Brain microvascular endothelial cell (primary cell): ENCODE data around the gene LIN28A.

Experiments
- DNase-seq: peaks from one replicate; pipeline ENCODE4 v3.0.0-alpha.2; 2020
- H3K27ac ChIP-seq: fragments of 250-450 bp; sonication (Bioruptor Pico); 2 replicates; pipeline ENCODE4 v1.5.1; 2020; ENCODE audit warnings: mild to moderate bottlenecking, moderate library complexity
- H3K27me3 ChIP-seq: fragments of 250-450 bp; sonication (Bioruptor Pico); replicated peaks from 2 replicates; pipeline ENCODE4 v1.5.1; 2020; ENCODE audit warnings: mild to moderate bottlenecking
- H3K36me3 ChIP-seq: fragments of 250-450 bp; sonication (Bioruptor Pico); replicated peaks from 2 replicates; pipeline ENCODE4 v1.5.1; 2020; ENCODE audit warnings: mild to moderate bottlenecking
- H3K4me3 ChIP-seq: 2 replicates; pipeline ENCODE4 v1.5.1; 2011; ENCODE audit warnings: low read depth, mild to moderate bottlenecking, control low read depth, low read length, moderate library complexity
- in situ Hi-C: cut with HindIII; loops from 2 replicates; pipeline ENCODE4 v1.10.0; 2017; ENCODE audit warnings: low sequenced_read_pairs, low pct_ligation_motif_present
- TF ChIP-seq, protein P1 (sequence below): IDR thresholded peaks from 2 replicates; pipeline ENCODE4 v1.5.1; 2011; ENCODE audit warnings: low read depth, mild to moderate bottlenecking, moderate library complexity, low read length, control low read depth, inconsistent platforms; ENCODE audit errors: missing control alignments

Gene LIN28A

DNA sequence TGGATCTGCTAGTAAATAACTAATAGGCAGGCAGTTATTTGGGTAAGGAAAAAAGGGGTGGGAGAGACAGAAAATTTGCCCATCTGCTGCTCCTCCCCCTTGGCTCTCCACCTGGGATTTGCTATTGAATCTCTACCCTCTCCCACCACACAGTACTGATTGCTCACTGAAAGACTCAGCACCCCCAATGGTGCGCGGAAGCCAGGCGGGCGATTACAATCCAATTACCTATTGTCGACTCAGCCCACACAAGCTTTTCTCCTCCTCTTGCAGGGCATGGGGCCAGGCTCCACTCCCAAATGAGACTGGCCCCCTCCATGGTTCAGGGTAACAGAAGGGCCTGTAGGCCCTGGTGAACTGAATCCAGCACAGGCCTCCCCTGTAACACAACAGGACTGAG lies 58.9 kb downstream of the LIN28A start:
- Histone ChIP-seq H3K27ac (no peak overlapping the region), H3K4me3 (no peak overlapping the region), H3K27me3 (no peaks in the 10 kb centered on the region), H3K36me3 (peaks cover 52% of the 10 kb centered on the region)
- no peak for DNase-seq
- in situ Hi-C loops: no loop called here
- TF ChIP-seq, protein P1, sequence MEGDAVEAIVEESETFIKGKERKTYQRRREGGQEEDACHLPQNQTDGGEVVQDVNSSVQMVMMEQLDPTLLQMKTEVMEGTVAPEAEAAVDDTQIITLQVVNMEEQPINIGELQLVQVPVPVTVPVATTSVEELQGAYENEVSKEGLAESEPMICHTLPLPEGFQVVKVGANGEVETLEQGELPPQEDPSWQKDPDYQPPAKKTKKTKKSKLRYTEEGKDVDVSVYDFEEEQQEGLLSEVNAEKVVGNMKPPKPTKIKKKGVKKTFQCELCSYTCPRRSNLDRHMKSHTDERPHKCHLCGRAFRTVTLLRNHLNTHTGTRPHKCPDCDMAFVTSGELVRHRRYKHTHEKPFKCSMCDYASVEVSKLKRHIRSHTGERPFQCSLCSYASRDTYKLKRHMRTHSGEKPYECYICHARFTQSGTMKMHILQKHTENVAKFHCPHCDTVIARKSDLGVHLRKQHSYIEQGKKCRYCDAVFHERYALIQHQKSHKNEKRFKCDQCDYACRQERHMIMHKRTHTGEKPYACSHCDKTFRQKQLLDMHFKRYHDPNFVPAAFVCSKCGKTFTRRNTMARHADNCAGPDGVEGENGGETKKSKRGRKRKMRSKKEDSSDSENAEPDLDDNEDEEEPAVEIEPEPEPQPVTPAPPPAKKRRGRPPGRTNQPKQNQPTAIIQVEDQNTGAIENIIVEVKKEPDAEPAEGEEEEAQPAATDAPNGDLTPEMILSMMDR: no peak

- H3K27ac ChIP-seq: no peak overlapping the region
- DNase-seq: no peak
- H3K4me3 ChIP-seq: peak overlapping the region; percentile 74
- peaks cover 48% of the 10 kb centered on the region for H3K36me3 ChIP-seq
- TF ChIP-seq, protein P1: no peak
- in situ Hi-C loops: no loop called here
- H3K27me3 ChIP-seq: no peaks in the 10 kb centered on the region
Measured at GRCh38 chr1:26470878-26471497, 60.4 kb downstream of the LIN28A start.

GRCh38 chr1:26471498-26472319 lies 61.1 kb downstream of the LIN28A start:
- in situ Hi-C loops: no loop called here
- TF ChIP-seq, protein P1: no peak
- Histone ChIP-seq H3K4me3 (peak overlapping the region; percentile 74), H3K36me3 (peaks cover 48% of the 10 kb centered on the region), H3K27ac (no peak overlapping the region), H3K27me3 (no peaks in the 10 kb centered on the region)
- peak; percentile 53 for DNase-seq

DNA sequence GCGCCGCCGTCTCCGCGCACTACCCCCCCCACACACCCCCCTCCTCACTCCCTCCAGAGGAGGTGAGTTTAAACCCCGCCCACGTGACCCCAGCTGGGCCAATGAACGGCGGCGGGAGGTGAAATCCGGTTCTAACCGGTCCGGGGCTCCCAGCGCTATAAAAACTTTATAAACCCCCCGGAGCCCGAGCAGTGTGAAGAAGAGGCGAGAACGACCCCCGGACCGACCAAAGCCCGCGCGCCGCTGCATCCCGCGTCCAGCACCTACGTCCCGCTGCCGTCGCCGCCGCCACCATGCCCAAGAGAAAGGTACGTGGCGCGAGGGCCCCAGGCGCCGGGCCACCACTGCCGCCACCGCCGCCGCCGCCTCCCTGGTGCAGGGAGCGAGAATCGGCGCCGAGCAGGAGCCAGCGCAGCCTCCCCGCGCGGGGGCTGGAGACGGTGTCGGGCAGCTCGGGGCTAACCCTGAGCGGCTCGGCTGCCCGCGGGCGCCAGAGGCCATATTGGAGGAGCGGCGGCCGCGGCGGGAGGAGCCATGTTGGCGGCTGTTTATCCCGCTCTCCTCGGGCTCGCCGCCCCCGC lies 61.8 kb downstream of the LIN28A start, which contains the start of gene HMGN2:
Gene HMGN2 (plus strand): TSS at position 121 of the 581 bp plus-strand sequence. CDS start 173 bp downstream, at position 294.
- in situ Hi-C loops: no loop called here
- peaks cover 46% of the 10 kb centered on the region for H3K36me3 ChIP-seq
- peak; percentile 68 for DNase-seq
- peak within 1 kb of the TSS; percentile 98 for H3K27ac ChIP-seq
- peak within 1 kb of the TSS; percentile 74 for H3K4me3 ChIP-seq
- TF ChIP-seq, protein P1: no peak
- H3K27me3 ChIP-seq: no peaks in the 10 kb centered on the region

DNA sequence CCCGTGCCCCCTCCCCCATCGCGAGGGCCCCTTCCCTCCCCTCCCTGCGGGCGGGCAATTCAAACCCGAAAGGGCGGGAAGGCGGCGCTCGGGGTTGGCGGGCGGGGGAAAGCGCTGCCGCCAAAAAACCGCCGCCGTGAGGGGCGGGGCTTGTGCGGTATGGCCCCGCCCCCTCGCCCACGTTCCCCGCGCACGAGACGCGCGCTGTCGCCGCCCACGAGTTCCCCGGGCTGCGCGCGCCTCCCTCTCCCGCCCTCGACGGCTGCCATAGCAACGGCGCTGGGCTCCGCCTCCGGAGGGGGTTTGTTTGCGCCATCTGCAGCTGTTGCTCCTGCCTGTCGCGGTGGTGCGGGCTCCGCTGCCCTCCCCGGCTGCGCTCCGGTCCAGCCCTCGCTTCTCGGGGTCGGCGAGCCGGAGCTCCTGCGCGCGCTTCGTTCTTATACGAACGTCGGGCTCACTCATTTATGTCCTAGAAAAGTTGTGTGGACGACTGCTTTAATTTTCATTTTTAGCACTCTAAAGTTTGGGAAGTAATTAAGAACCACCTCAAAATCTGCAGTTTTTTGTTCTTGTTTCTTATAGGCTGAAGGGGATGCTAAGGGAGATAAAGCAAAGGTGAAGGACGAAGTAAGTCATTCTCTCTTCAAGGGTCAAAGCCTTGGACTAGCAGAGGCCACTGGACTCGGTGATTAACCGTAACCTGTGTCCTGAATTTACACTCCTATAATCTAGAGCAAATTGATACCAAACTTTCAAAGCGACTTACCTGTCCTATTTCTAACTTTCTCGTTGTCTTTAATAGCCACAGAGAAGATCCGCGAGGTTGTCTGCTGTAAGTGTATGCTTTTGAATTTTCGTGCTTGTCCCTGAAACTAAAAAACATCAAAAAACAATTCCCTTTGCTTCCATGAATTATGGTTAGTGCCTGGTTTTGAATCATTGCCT lies 62.6 kb downstream of the LIN28A start:
- TF ChIP-seq, protein P1: no peak
- Histone ChIP-seq H3K27ac (peak overlapping the region; percentile 98), H3K4me3 (peak overlapping the region; percentile 74), H3K36me3 (peaks cover 41% of the 10 kb centered on the region), H3K27me3 (no peaks in the 10 kb centered on the region)
- in situ Hi-C loops: no loop called here
- peak; percentile 88 for DNase-seq
